Thyroid gland (tissue), 4 donors: ENCODE data around the gene HPS4.

ENCODE experiments used
- CTCF ChIP-seq, 6 experiments: fragments of 200-600 bp in 3 of 6; fragments of 450-650 bp in 3 of 6; sonication (generic) in 3 of 6; IDR thresholded peaks; one replicate each; pipeline ENCODE4 v1.5.1; 2016 to 2019; ENCODE audit warnings: antibody characterized with exemption in 6 of 6, mild to moderate bottlenecking in 2 of 6, inconsistent platforms in 1 of 6, moderate library complexity in 1 of 6
- POLR2A ChIP-seq, 2 donors: fragments of 450-650 bp; IDR thresholded peaks; one replicate each; pipeline ENCODE4 v1.6.1; 2017; ENCODE audit warnings: antibody characterized with exemption in 2 of 2, mild to moderate bottlenecking in 2 of 2, moderate library complexity in 1 of 2

- TF ChIP-seq CTCF (IDR thresholded peaks at IDR 0.05) (no peak), POLR2A (IDR thresholded peaks at IDR 0.05) (no peak)
Measured at GRCh38 chr22:26460202-26460601, 23.4 kb downstream of the HPS4 start.
